A549 (cell line): Measurements from ENCODE around the gene KLKB1. TPM values are rescaled to one million over a fixed set of nuclear protein-coding genes. Genes with fewer than 3 reads are reported as not detected.

Source experiments
- ATAC-seq, 2 experiments: fragments of 200-7000 bp in 1 of 2; fragments of >200 bp in 1 of 2; cut with Nextera tagmentation in 1 of 2; cut with Tn5 transposase in 1 of 2; 3 replicates each; pipeline versions ENCODE4 v1.8.0 to v1.9.1; 2018 to 2020; ENCODE audit warnings: mild to moderate bottlenecking in 1 of 2, moderate library complexity in 1 of 2
- CTCF ChIA-PET: fragments of 300-600 bp; sonication (Branson Sonifier 250); formaldehyde crosslinking; extraction: SDS; loops from one replicate; lab custom pipeline; 2021; ENCODE audit warnings: antibody characterized with exemption, inconsistent platforms; lab: Yijun Ruan, JAX
- POLR2A ChIA-PET: fragments of 350-600 bp; formaldehyde crosslinking; extraction: SDS; loops from one replicate; lab custom pipeline; 2021; ENCODE audit warnings: antibody characterized with exemption, inconsistent platforms; lab: Yijun Ruan, JAX
- DNase-seq, 2 experiments: peaks; one replicate each; pipeline versions ENCODE4 v3.0.0 to v3.0.0-alpha.2; 2011 to 2016; ENCODE audit warnings: low read depth in 1 of 2, low spot score in 1 of 2
- FAIRE-seq: peaks from 2 replicates; lab custom pipeline; 2011; peaks lifted over from hg19 to GRCh38; lab: Jason Lieb, UNC
- H3K27ac ChIP-seq, 2 experiments: fragments of >200 bp; sonication (Bioruptor Twin); formaldehyde crosslinking; 3 replicates each; pipeline ENCODE4 v1.5.1; 2016 to 2017
- H3K4me1 ChIP-seq: fragments of >200 bp; sonication (Bioruptor Twin); formaldehyde crosslinking; 3 replicates; pipeline ENCODE4 v1.6.1; 2016
- H3K4me2 ChIP-seq: fragments of >200 bp; sonication (Bioruptor Twin); formaldehyde crosslinking; 3 replicates; pipeline ENCODE4 v1.6.1; 2016
- H3K4me3 ChIP-seq: fragments of >200 bp; sonication (Bioruptor Twin); formaldehyde crosslinking; 3 replicates; pipeline ENCODE4 v1.5.1; 2016
- H3K9me3 ChIP-seq: fragments of >200 bp; sonication (Bioruptor Twin); formaldehyde crosslinking; 3 replicates; pipeline ENCODE4 v1.6.1; 2016
- EHMT2 ChIP-seq: fragments of 200-600 bp; sonication (generic); IDR thresholded peaks from 2 replicates; pipeline ENCODE4 v1.6.1; 2016; ENCODE audit warnings: antibody characterized with exemption, low read depth, mild to moderate bottlenecking, moderate library complexity
- FOSB ChIP-seq: fragments of 250-450 bp; sonication (Bioruptor Pico); IDR thresholded peaks from 2 replicates; pipeline ENCODE4 v1.5.0; 2020; ENCODE audit warnings: mild to moderate bottlenecking, moderate library complexity
- FOSL2 ChIP-seq, 2 experiments: fragments of 450-650 bp in 1 of 2; fragments of >200 bp in 1 of 2; sonication (Bioruptor Twin) in 1 of 2; formaldehyde crosslinking; IDR thresholded peaks; 2 replicates each; pipeline versions ENCODE4 v1.5.0 to v1.6.1; 2016 to 2020; ENCODE audit warnings: mild to moderate bottlenecking in 1 of 2, moderate library complexity in 1 of 2
- JUNB ChIP-seq: fragments of >200 bp; sonication (Bioruptor Twin); formaldehyde crosslinking; IDR thresholded peaks from 2 replicates; pipeline ENCODE4 v1.6.1; 2016
- KDM1A ChIP-seq: fragments of 200-600 bp; sonication (generic); IDR thresholded peaks from 2 replicates; pipeline ENCODE4 v1.6.1; 2016; ENCODE audit warnings: low read depth, mild to moderate bottlenecking
- KDM5A ChIP-seq: fragments of 200-600 bp; sonication (generic); IDR thresholded peaks from 2 replicates; pipeline ENCODE4 v1.6.1; 2016; ENCODE audit warnings: antibody characterized with exemption, mild to moderate bottlenecking
- MAFK ChIP-seq: fragments of 450-650 bp; IDR thresholded peaks from 2 replicates; pipeline ENCODE4 v1.6.1; 2014; ENCODE audit not compliant: partially characterized antibody
- MAZ ChIP-seq: fragments of 150-350 bp; IDR thresholded peaks from 2 replicates; pipeline ENCODE4 v1.6.1; 2014; ENCODE audit warnings: antibody characterized with exemption, low read depth, low read length, borderline replicate concordance
- NPAS2 ChIP-seq: fragments of 250-450 bp; sonication (Bioruptor Pico); IDR thresholded peaks from 2 replicates; pipeline ENCODE4 v1.8.0; 2022; ENCODE audit warnings: mild to moderate bottlenecking, moderate library complexity, borderline replicate concordance
- NR3C1 ChIP-seq: fragments of >200 bp; sonication (Bioruptor Twin); formaldehyde crosslinking; IDR thresholded peaks from 3 replicates; pipeline ENCODE4 v1.6.1; 2017
- POLR2AphosphoS2 ChIP-seq: conservative IDR thresholded peaks from 2 replicates; pipeline ENCODE4 v1.6.1; 2012; ENCODE audit warnings: low read length, improper control_type of control experiment, inconsistent platforms
- RCOR1 ChIP-seq: fragments of 150-350 bp; IDR thresholded peaks from 2 replicates; pipeline ENCODE4 v1.6.1; 2014; ENCODE audit warnings: antibody characterized with exemption, low read length, low read depth
- RFX5 ChIP-seq: fragments of 450-650 bp; IDR thresholded peaks from 2 replicates; pipeline ENCODE4 v1.7.1; 2014; ENCODE audit warnings: antibody characterized with exemption, mild to moderate bottlenecking, moderate library complexity
- RNF2 ChIP-seq: fragments of 200-600 bp; sonication (generic); IDR thresholded peaks from 2 replicates; pipeline ENCODE4 v1.6.1; 2016; ENCODE audit warnings: low read depth, mild to moderate bottlenecking, antibody characterized with exemption, moderate library complexity, borderline replicate concordance
- ZC3H11A ChIP-seq: fragments of 450-650 bp; IDR thresholded peaks from 2 replicates; pipeline ENCODE4 v1.6.1; 2014; ENCODE audit warnings: antibody characterized with exemption, mild to moderate bottlenecking
- ZFP36 ChIP-seq: fragments of 450-650 bp; IDR thresholded peaks from 2 replicates; pipeline ENCODE4 v1.6.1; 2014; ENCODE audit warnings: borderline replicate concordance; ENCODE audit not compliant: partially characterized antibody
- ZSCAN20 ChIP-seq: fragments of 250-450 bp; sonication (Bioruptor Pico); IDR thresholded peaks from 2 replicates; pipeline ENCODE4 v1.8.0; 2022; ENCODE audit warnings: mild to moderate bottlenecking, moderate library complexity
- WGBS: methylation state at CpG from one replicate; pipeline ENCODE4 v1.1.6; 2017; ENCODE audit errors: missing lambda C conversion rate; 5-methylcytosine and 5-hydroxymethylcytosine counted together
- polyA plus RNA-seq, 4 experiments: library from polyadenylated mRNA; depleted of rRNA in 3 of 4; stranded (reverse); fragments of >200 nt; fragmentation: RNase III in 1 of 4; extraction: RNeasy Plus Mini Kit Qiagen cat#74134 plus additional on column Dnase treatment in 1 of 4; gene quantifications; 2 replicates in 3 of 4; 3 replicates in 1 of 4; pipeline ENCODE4 v1.2.3, GENCODE V29; 2011 to 2017
- TF ChIP-seq, protein P1 (sequence below): fragments of 150-350 bp; IDR thresholded peaks from 2 replicates; pipeline ENCODE4 v1.6.1; 2014; ENCODE audit warnings: low read depth, mild to moderate bottlenecking, low read length
- TF ChIP-seq, protein P2 (sequence below): fragments of >200 bp; sonication (Bioruptor Twin); formaldehyde crosslinking; IDR thresholded peaks from 2 replicates; pipeline ENCODE4 v1.6.1; 2016
- TF ChIP-seq, protein P3 (sequence below): fragments of >200 bp; sonication (Bioruptor Twin); formaldehyde crosslinking; IDR thresholded peaks from 3 replicates; pipeline ENCODE4 v1.5.1; 2016
- TF ChIP-seq, protein P4 (sequence below): fragments of 250-450 bp; sonication (Bioruptor Pico); IDR thresholded peaks from 2 replicates; pipeline ENCODE4 v1.5.0; 2021; ENCODE audit warnings: mild to moderate bottlenecking, moderate library complexity, borderline replicate concordance
- TF ChIP-seq, protein P5 (sequence below): fragments of 200-600 bp; sonication (generic); IDR thresholded peaks from 2 replicates; pipeline ENCODE4 v1.6.1; 2016; ENCODE audit warnings: antibody characterized with exemption, mild to moderate bottlenecking, moderate library complexity

The KLKB1 gene
- polyA plus RNA-seq, 2 of the 4 experiments (the other 2 are of a cell fraction) = 0.08 TPM; not detected in 1

DNA sequence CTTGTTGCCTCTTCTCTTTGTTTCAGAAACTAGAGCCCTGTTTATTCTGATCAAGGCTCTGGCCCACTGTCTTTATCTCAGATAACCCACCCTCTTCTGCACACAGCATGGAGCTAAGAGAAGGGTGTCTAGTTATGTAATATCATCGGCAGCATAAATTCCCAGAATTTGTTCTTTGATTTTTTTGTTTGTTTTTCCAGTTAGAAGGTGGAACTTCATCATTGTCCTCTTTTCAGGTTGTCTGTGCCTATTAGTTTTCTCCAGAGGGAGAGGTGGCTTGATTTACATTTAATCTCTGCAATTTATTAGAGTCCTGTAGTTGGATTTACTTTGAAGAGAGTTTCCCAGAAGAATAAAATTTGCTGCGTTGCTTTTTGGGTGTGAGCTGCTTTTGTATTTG lies 23.5 kb downstream of the KLKB1 start:
- 7% methylated on average over 2 of the region's 2 CpGs for WGBS
- Histone ChIP-seq H3K27ac (no peak overlapping the region), H3K4me3 (no peak overlapping the region), H3K4me2 (no peak overlapping the region), H3K4me1 (no peaks in the 10 kb centered on the region), H3K9me3 (no peaks in the 10 kb centered on the region)
- no peak for ATAC-seq
- ChIA-PET POLR2A (no interaction called here), CTCF (no interaction called here)
- DNase-seq = no peak
- no peak for TF ChIP-seq RNF2
- no peak for TF ChIP-seq NR3C1
- TF ChIP-seq, protein P1, sequence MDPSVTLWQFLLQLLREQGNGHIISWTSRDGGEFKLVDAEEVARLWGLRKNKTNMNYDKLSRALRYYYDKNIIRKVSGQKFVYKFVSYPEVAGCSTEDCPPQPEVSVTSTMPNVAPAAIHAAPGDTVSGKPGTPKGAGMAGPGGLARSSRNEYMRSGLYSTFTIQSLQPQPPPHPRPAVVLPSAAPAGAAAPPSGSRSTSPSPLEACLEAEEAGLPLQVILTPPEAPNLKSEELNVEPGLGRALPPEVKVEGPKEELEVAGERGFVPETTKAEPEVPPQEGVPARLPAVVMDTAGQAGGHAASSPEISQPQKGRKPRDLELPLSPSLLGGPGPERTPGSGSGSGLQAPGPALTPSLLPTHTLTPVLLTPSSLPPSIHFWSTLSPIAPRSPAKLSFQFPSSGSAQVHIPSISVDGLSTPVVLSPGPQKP = no peak
- TF ChIP-seq MAFK = no peak
- TF ChIP-seq ZC3H11A = no peak
- TF ChIP-seq ZFP36 = no peak
- no peak for TF ChIP-seq JUNB
- no peak for TF ChIP-seq RFX5
- TF ChIP-seq ZSCAN20 (CRISPR knock-in tag) = no peak
- TF ChIP-seq KDM5A = no peak
- FAIRE-seq = no peak

DNA sequence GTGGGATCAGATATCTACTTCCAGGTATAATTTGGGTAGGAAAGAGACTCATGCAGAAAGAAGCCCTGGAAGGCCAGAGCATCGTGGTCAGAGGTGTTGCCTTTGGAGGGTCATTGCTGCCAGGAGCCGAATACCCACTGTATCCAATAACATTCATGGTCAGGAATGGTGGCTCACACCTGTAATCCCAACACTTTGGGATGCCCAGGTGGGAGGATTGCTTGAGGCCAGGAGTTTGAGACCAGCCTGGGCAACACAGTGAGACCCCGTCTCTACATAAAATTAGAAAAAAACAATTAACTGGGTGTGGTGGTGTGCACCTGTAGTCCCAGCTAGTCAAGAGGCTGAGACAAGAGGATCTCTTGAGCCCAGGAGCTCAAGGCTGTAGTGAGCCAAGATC lies 27.8 kb downstream of the KLKB1 start:
- no peaks in the 10 kb centered on the region for H3K9me3 ChIP-seq
- FAIRE-seq (no peak), ATAC-seq (no peak), DNase-seq (no peak)
- H3K4me1 ChIP-seq = no peaks in the 10 kb centered on the region
- ChIA-PET POLR2A (no interaction called here), CTCF (no interaction called here)
- TF ChIP-seq FOSL2 (IDR thresholded peaks at IDR 0.05) (no peak), FOSL2 (CRISPR knock-in tag; IDR thresholded peaks at IDR 0.05) (no peak), POLR2AphosphoS2 (no peak), FOSB (CRISPR knock-in tag) (no peak), MAZ (no peak), RCOR1 (no peak), EHMT2 (no peak), MAFK (no peak), KDM5A (no peak), KDM1A (no peak), NPAS2 (CRISPR knock-in tag) (no peak)
- TF ChIP-seq, protein P2, sequence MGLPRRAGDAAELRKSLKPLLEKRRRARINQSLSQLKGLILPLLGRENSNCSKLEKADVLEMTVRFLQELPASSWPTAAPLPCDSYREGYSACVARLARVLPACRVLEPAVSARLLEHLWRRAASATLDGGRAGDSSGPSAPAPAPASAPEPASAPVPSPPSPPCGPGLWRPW = no peak
- TF ChIP-seq, protein P3, sequence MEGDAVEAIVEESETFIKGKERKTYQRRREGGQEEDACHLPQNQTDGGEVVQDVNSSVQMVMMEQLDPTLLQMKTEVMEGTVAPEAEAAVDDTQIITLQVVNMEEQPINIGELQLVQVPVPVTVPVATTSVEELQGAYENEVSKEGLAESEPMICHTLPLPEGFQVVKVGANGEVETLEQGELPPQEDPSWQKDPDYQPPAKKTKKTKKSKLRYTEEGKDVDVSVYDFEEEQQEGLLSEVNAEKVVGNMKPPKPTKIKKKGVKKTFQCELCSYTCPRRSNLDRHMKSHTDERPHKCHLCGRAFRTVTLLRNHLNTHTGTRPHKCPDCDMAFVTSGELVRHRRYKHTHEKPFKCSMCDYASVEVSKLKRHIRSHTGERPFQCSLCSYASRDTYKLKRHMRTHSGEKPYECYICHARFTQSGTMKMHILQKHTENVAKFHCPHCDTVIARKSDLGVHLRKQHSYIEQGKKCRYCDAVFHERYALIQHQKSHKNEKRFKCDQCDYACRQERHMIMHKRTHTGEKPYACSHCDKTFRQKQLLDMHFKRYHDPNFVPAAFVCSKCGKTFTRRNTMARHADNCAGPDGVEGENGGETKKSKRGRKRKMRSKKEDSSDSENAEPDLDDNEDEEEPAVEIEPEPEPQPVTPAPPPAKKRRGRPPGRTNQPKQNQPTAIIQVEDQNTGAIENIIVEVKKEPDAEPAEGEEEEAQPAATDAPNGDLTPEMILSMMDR = no peak
- TF ChIP-seq, protein P4, sequence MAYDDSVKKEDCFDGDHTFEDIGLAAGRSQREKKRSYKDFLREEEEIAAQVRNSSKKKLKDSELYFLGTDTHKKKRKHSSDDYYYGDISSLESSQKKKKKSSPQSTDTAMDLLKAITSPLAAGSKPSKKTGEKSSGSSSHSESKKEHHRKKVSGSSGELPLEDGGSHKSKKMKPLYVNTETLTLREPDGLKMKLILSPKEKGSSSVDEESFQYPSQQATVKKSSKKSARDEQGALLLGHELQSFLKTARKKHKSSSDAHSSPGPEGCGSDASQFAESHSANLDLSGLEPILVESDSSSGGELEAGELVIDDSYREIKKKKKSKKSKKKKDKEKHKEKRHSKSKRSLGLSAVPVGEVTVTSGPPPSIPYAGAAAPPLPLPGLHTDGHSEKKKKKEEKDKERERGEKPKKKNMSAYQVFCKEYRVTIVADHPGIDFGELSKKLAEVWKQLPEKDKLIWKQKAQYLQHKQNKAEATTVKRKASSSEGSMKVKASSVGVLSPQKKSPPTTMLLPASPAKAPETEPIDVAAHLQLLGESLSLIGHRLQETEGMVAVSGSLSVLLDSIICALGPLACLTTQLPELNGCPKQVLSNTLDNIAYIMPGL (CRISPR knock-in tag) = no peak
- TF ChIP-seq, protein P5, sequence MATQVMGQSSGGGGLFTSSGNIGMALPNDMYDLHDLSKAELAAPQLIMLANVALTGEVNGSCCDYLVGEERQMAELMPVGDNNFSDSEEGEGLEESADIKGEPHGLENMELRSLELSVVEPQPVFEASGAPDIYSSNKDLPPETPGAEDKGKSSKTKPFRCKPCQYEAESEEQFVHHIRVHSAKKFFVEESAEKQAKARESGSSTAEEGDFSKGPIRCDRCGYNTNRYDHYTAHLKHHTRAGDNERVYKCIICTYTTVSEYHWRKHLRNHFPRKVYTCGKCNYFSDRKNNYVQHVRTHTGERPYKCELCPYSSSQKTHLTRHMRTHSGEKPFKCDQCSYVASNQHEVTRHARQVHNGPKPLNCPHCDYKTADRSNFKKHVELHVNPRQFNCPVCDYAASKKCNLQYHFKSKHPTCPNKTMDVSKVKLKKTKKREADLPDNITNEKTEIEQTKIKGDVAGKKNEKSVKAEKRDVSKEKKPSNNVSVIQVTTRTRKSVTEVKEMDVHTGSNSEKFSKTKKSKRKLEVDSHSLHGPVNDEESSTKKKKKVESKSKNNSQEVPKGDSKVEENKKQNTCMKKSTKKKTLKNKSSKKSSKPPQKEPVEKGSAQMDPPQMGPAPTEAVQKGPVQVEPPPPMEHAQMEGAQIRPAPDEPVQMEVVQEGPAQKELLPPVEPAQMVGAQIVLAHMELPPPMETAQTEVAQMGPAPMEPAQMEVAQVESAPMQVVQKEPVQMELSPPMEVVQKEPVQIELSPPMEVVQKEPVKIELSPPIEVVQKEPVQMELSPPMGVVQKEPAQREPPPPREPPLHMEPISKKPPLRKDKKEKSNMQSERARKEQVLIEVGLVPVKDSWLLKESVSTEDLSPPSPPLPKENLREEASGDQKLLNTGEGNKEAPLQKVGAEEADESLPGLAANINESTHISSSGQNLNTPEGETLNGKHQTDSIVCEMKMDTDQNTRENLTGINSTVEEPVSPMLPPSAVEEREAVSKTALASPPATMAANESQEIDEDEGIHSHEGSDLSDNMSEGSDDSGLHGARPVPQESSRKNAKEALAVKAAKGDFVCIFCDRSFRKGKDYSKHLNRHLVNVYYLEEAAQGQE = no peak
- TF ChIP-seq, protein P1 = no peak
- no peak overlapping the region for H3K27ac ChIP-seq
- H3K4me2 ChIP-seq = no peak overlapping the region
- WGBS = 54% methylated on average over 2 of the region's 3 CpGs
- H3K4me3 ChIP-seq = no peak overlapping the region
